H1 (cell line): ENCODE measurements around the gene TMBIM1. TPM values are rescaled to one million over a fixed set of nuclear protein-coding genes. Genes with fewer than 3 reads are reported as not detected.

Experiments
- CTCF ChIA-PET: fragments of 300-600 bp; sonication (Branson Sonifier 250); formaldehyde crosslinking; loops from one replicate; lab custom pipeline; 2021; ENCODE audit not compliant: partially characterized antibody; lab: Charles Lee
- POLR2A ChIA-PET: fragments of 300-600 bp; sonication (Branson Sonifier 250); formaldehyde crosslinking; loops from one replicate; lab custom pipeline; 2021; ENCODE audit warnings: inconsistent platforms; ENCODE audit not compliant: partially characterized antibody; lab: Charles Lee
- DNase-seq, 2 experiments: peaks; one replicate each; pipeline versions ENCODE4 v3.0.0 to v3.0.0-alpha.2; 2010 to 2022; ENCODE audit warnings: low spot score in 2 of 2, low read depth in 1 of 2, mixed read lengths in 1 of 2
- FAIRE-seq: peaks from 2 replicates; lab custom pipeline; 2011; peaks lifted over from hg19 to GRCh38; lab: Jason Lieb, UNC
- H2AFZ ChIP-seq: 2 replicates; pipeline ENCODE4 v1.8.1; 2012; ENCODE audit warnings: low read length, inconsistent platforms
- H2AK5ac ChIP-seq: 2 replicates; pipeline ENCODE4 v1.6.1; 2013; ENCODE audit warnings: low read depth, low read length
- H2BK120ac ChIP-seq: replicated peaks from 2 replicates; pipeline ENCODE3; 2013; ENCODE audit warnings: low read depth, low read length, inconsistent platforms
- H2BK12ac ChIP-seq: 2 replicates; pipeline ENCODE4 v1.6.1; 2013; ENCODE audit warnings: low read depth, low read length
- H2BK15ac ChIP-seq: 2 replicates; pipeline ENCODE4 v1.6.1; 2013; ENCODE audit warnings: low read length
- H2BK20ac ChIP-seq: 2 replicates; pipeline ENCODE4 v1.6.1; 2013; ENCODE audit warnings: low read length
- H2BK5ac ChIP-seq: 2 replicates; pipeline ENCODE4 v1.6.1; 2013; ENCODE audit warnings: low read depth, low read length
- H3K14ac ChIP-seq: 2 replicates; pipeline ENCODE4 v1.6.1; 2013; ENCODE audit warnings: inconsistent platforms; ENCODE audit not compliant: insufficient read length
- H3K18ac ChIP-seq: 2 replicates; pipeline ENCODE4 v1.6.1; 2013; ENCODE audit warnings: low read length; ENCODE audit errors: extremely low read depth
- H3K23ac ChIP-seq: 2 replicates; pipeline ENCODE4 v1.6.1; 2013; ENCODE audit warnings: inconsistent platforms; ENCODE audit not compliant: insufficient read length
- H3K23me2 ChIP-seq: 2 replicates; pipeline ENCODE4 v1.6.1; 2013; ENCODE audit warnings: low read depth, low read length
- H3K27ac ChIP-seq: 2 replicates; pipeline ENCODE4 v1.6.1; 2011; ENCODE audit warnings: low read depth, low read length, inconsistent platforms
- H3K27me3 ChIP-seq, 4 experiments: replicated peaks in 1 of 4; 1 replicate in 1 of 4; 2 replicates in 3 of 4; pipeline versions ENCODE4 v1.6.1 to v1.8.1; 2011 to 2013; ENCODE audit warnings: low read length in 3 of 4, mild to moderate bottlenecking in 3 of 4, inconsistent platforms in 2 of 4, mixed read lengths in 2 of 4, moderate library complexity in 1 of 4; ENCODE audit not compliant: control insufficient read depth in 3 of 4, insufficient read depth in 3 of 4; ENCODE audit errors: extremely low read depth in 1 of 4
- H3K36me3 ChIP-seq, 4 experiments: 2 replicates each; pipeline versions ENCODE4 v1.6.1 to v1.8.1; 2011 to 2013; ENCODE audit warnings: mild to moderate bottlenecking in 4 of 4, low read length in 3 of 4, moderate library complexity in 2 of 4, control low read depth in 1 of 4, inconsistent platforms in 1 of 4; ENCODE audit not compliant: insufficient read depth in 4 of 4, control insufficient read depth in 2 of 4
- H3K4ac ChIP-seq: replicated peaks from 2 replicates; pipeline ENCODE3; 2013; ENCODE audit warnings: low read length, low read depth, mixed read lengths, inconsistent platforms; ENCODE audit not compliant: insufficient read length
- H3K4me1 ChIP-seq, 4 experiments: replicated peaks in 1 of 4; 1 replicate in 1 of 4; 2 replicates in 3 of 4; pipeline versions ENCODE4 v1.6.1 to v1.8.1; 2011 to 2013; ENCODE audit warnings: low read length in 3 of 4, inconsistent platforms in 2 of 4, mixed read lengths in 1 of 4; ENCODE audit not compliant: insufficient read depth in 4 of 4, control insufficient read depth in 3 of 4
- H3K4me2 ChIP-seq, 2 experiments: 2 replicates each; pipeline versions ENCODE4 v1.6.1 to v1.8.1; 2011 to 2013; ENCODE audit warnings: low read depth in 2 of 2, low read length in 2 of 2, control low read depth in 1 of 2, inconsistent platforms in 1 of 2, mild to moderate bottlenecking in 1 of 2; ENCODE audit not compliant: insufficient read depth in 1 of 2
- H3K4me3 ChIP-seq, 4 experiments: fragments of 200-600, 300-600 bp in 1 of 4; sonication (generic), shearing (Covaris generic), sonication (Bioruptor Twin) in 1 of 4; 2 replicates each; pipeline versions ENCODE4 v1.5.1 to v1.8.1; 2011 to 2016; ENCODE audit warnings: low read length in 4 of 4, low read depth in 3 of 4, control low read depth in 2 of 4, inconsistent platforms in 2 of 4, mild to moderate bottlenecking in 2 of 4, mixed read lengths in 1 of 4, moderate library complexity in 1 of 4; ENCODE audit not compliant: insufficient read depth in 2 of 4; ENCODE audit errors: extremely low read depth in 1 of 4
- H3K56ac ChIP-seq: replicated peaks from 2 replicates; pipeline ENCODE3; 2013; ENCODE audit warnings: low read depth, mild to moderate bottlenecking, mixed read lengths, low read length, inconsistent platforms; ENCODE audit not compliant: insufficient read length
- H3K79me1 ChIP-seq: 2 replicates; pipeline ENCODE4 v1.6.1; 2013; ENCODE audit warnings: low read depth, low read length, control low read depth
- H3K79me2 ChIP-seq, 2 experiments: 2 replicates each; pipeline versions ENCODE4 v1.6.1 to v1.8.1; 2012 to 2013; ENCODE audit warnings: low read length in 2 of 2, mild to moderate bottlenecking in 2 of 2, inconsistent platforms in 1 of 2; ENCODE audit not compliant: insufficient read depth in 2 of 2, control insufficient read depth in 1 of 2
- H3K9ac ChIP-seq, 4 experiments: replicated peaks in 1 of 4; 1 replicate in 1 of 4; 2 replicates in 3 of 4; pipeline versions ENCODE4 v1.6.1 to v1.8.1; 2011 to 2013; ENCODE audit warnings: low read depth in 3 of 4, low read length in 3 of 4, control low read depth in 2 of 4, mild to moderate bottlenecking in 2 of 4, moderate library complexity in 2 of 4, inconsistent platforms in 1 of 4; ENCODE audit errors: extremely low read depth in 1 of 4
- H3K9me3 ChIP-seq, 2 experiments: 2 replicates each; pipeline versions ENCODE4 v1.6.1 to v1.8.1; 2012 to 2013; ENCODE audit warnings: mild to moderate bottlenecking in 2 of 2, moderate library complexity in 2 of 2, control low read depth in 1 of 2, inconsistent platforms in 1 of 2, low read depth in 1 of 2, low read length in 1 of 2, mixed read lengths in 1 of 2; ENCODE audit not compliant: insufficient read depth in 2 of 2
- H4K20me1 ChIP-seq, 2 experiments: replicated peaks in 1 of 2; 2 replicates each; pipeline versions ENCODE3 to v1.8.1; 2011 to 2013; ENCODE audit warnings: inconsistent platforms in 2 of 2, low read length in 2 of 2, mild to moderate bottlenecking in 1 of 2; ENCODE audit not compliant: insufficient read depth in 2 of 2, control insufficient read depth in 1 of 2
- H4K5ac ChIP-seq: 2 replicates; pipeline ENCODE4 v1.6.1; 2013; ENCODE audit warnings: low read length, low read depth, mixed read lengths, inconsistent platforms; ENCODE audit not compliant: insufficient read length
- H4K8ac ChIP-seq: 2 replicates; pipeline ENCODE4 v1.8.0; 2013; ENCODE audit warnings: mild to moderate bottlenecking, moderate library complexity, low read length, inconsistent platforms; ENCODE audit not compliant: insufficient read depth; ENCODE audit errors: extremely low read depth
- H4K91ac ChIP-seq: replicated peaks from 2 replicates; pipeline ENCODE3; 2013; ENCODE audit warnings: low read length, mixed read lengths, inconsistent platforms; ENCODE audit not compliant: insufficient read length
- ASH2L ChIP-seq: fragments of 200-600, 300-600 bp; sonication (generic); IDR thresholded peaks from one replicate; pipeline ENCODE4 v1.7.1; 2017; ENCODE audit warnings: low read length
- CBX5 ChIP-seq: fragments of 300-800, 300-1000 bp; sonication (generic); IDR thresholded peaks from 2 replicates; pipeline ENCODE4 v1.7.1; 2016; ENCODE audit warnings: antibody characterized with exemption, low read length, low read depth
- CREB1 ChIP-seq: IDR thresholded peaks from 2 replicates; pipeline ENCODE4 v1.6.1; 2012; ENCODE audit warnings: inconsistent platforms
- CTBP2 ChIP-seq: IDR thresholded peaks from 2 replicates; pipeline ENCODE4 v1.7.0; 2011; ENCODE audit warnings: borderline replicate concordance, mild to moderate bottlenecking, moderate library complexity, mixed read lengths, low read length; ENCODE audit not compliant: insufficient read depth, insufficient read length
- GABPA ChIP-seq: IDR thresholded peaks from 2 replicates; pipeline ENCODE4 v1.6.1; 2011; ENCODE audit warnings: mild to moderate bottlenecking, low read length, moderate library complexity, borderline replicate concordance; ENCODE audit not compliant: insufficient read depth
- KDM5A ChIP-seq: fragments of 200-600 bp; IDR thresholded peaks from 2 replicates; pipeline ENCODE4 v1.7.1; 2012; ENCODE audit warnings: mild to moderate bottlenecking, low read length, inconsistent platforms, mixed read lengths
- RNF2 ChIP-seq: fragments of 200-900, 300-1000 bp; sonication (generic); IDR thresholded peaks from 2 replicates; pipeline ENCODE4 v1.7.1; 2016; ENCODE audit warnings: borderline replicate concordance, low read depth, mild to moderate bottlenecking, antibody characterized with exemption, low read length; ENCODE audit not compliant: poor library complexity, severe bottlenecking; ENCODE audit errors: missing control alignments
- SAP30 ChIP-seq: fragments of 300-600 bp; sonication (generic); IDR thresholded peaks from 2 replicates; pipeline ENCODE4 v1.7.1; 2012; ENCODE audit warnings: low read length, moderate library complexity, mild to moderate bottlenecking, inconsistent platforms; ENCODE audit not compliant: insufficient read depth, insufficient replicate concordance
- SP4 ChIP-seq: IDR thresholded peaks from 2 replicates; pipeline ENCODE4 v1.6.1; 2012; ENCODE audit warnings: low read length, inconsistent platforms
- YY1 ChIP-seq: IDR thresholded peaks from 2 replicates; pipeline ENCODE4 v1.6.1; 2011; ENCODE audit warnings: low read depth, mild to moderate bottlenecking, low read length
- WGBS, 2 experiments: shearing (Covaris generic) in 1 of 2; methylation state at CpG; one replicate each; pipeline versions ENCODE4 v1.1.6 to v1.1.7; 2013 to 2015; ENCODE audit warnings: low lambda C conversion rate in 2 of 2, mixed read lengths in 2 of 2, inconsistent platforms in 1 of 2, low coverage in 1 of 2, missing lambda C conversion rate in 1 of 2; ENCODE audit not compliant: insufficient replicate concordance in 2 of 2, insufficient coverage in 1 of 2, insufficient read length in 1 of 2; ENCODE audit errors: extremely low coverage in 1 of 2, missing lambda C conversion rate in 1 of 2; 5-methylcytosine and 5-hydroxymethylcytosine counted together
- polyA plus RNA-seq, 7 experiments: library from polyadenylated mRNA; depleted of rRNA in 3 of 7; stranded (reverse) in 5 of 7; unstranded in 2 of 7; fragments of >200 nt in 5 of 7; fragments of 200-250 nt in 2 of 7; gene quantifications; 1 replicate in 5 of 7; 2 replicates in 1 of 7; 4 replicates in 1 of 7; pipeline versions ENCODE4 v1.2.1 to v1.2.3, GENCODE V29; 2011 to 2013; ENCODE audit warnings: missing spikeins in 2 of 7, mixed read lengths in 2 of 7
- total RNA-seq: library from RNA; stranded (reverse); fragmentation: NEBNext Ultra II Directional; extraction: Animal tissue kit (Norgen Biotek cat#: 25700); gene quantifications from 2 replicates; pipeline ENCODE4 v1.2.1, GENCODE V29; 2021
- TF ChIP-seq, protein P1 (sequence below): IDR thresholded peaks from 2 replicates; pipeline ENCODE4 v1.6.1; 2012; ENCODE audit warnings: inconsistent platforms

TMBIM1 gene
- total and polyA plus RNA-seq, 2 of the 8 experiments (the other 6 are each of a cell fraction or from before 2014, with no cell fraction given): 22.1 to 36.8 TPM

DNA sequence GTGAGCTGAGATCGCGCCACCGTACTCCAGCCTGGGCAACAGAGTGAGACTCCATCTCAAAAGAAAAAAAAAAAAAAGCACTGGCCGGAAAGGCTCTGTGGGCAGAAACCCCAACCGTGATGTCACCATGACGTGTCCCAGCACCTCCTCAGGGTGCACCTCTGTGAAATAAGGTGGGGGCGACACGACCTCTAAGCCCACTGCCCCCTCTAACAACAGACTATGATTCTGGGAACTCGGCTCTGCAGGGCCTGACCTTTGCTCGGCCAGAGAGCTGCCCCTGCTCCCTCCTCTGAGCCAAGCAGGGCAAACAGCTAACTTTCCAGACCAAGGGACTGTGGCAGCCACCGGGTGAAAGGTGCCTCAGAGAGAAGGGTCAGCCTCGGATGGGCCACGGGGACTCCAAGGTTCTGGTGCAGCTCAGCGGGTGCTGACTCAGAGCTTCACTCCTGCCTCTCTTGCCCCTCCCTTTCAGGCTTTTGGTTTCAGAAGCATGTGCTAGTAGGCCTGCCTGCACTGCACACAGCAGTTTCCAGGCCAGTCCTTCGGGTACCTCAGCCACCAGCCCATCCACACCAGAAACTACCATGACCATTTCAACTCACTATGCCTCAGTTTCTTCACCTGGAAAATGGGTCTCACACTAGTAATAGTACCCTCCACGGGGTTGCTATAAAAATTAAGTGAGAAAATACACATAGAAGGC, 8.0 kb downstream of the TMBIM1 start:
- Histone ChIP-seq H4K91ac (no peak overlapping the region), H3K23me2 (no peaks in the 10 kb centered on the region; the same call in 1 of the 2 replicates), H3K79me2 (no peaks in the 10 kb centered on the region), H3K4me3 (no peak overlapping the region), H4K5ac (no peak overlapping the region), H2BK12ac (0 out of 2 replicates have a peak overlapping the region, but pooled peaks have one; percentile 17), H3K36me3 (no peaks in the 10 kb centered on the region; a peak in 2 of 8 replicates), H3K4ac (no peak overlapping the region), H4K8ac (no peak overlapping the region), H3K18ac (no peak overlapping the region), H3K9ac (no peak overlapping the region), H4K20me1 (peaks cover 0 to 10% of the 10 kb centered on the region in 2 experiments), H3K9me3 (no peaks in the 10 kb centered on the region), H3K23ac (no peak overlapping the region), H3K27ac (no peak overlapping the region), H2BK20ac (no peak overlapping the region; the same call in 1 of the 2 replicates), H3K4me2 (no peak overlapping the region), H3K79me1 (0 out of 2 replicates have a peak, but pooled peaks cover 8% of the 10 kb centered on the region), H3K56ac (no peak overlapping the region), H2BK5ac (no peak overlapping the region), H3K4me1 (peaks cover 5 to 11% (median 7%) of the 10 kb centered on the region in 4 experiments; a peak in 4 of 7 replicates), H2BK15ac (no peak overlapping the region), H3K14ac (no peak overlapping the region), H3K27me3 (no peaks in the 10 kb centered on the region), H2AK5ac (no peak overlapping the region), H2AFZ (no peak overlapping the region), H2BK120ac (no peak overlapping the region)
- CTCF ChIA-PET: interaction anchor here (1.1 to 9.2 kb wide), 2 partner anchors 11 to 17 kb away, joined by 3 to 131 read pairs; partner anchors contain the start of genes AAMP and PNKD
- WGBS, 2 experiments: 90% methylated on average over 12 of the region's 16 CpGs; no CpG with 5 or more reads in 1 of the 2 experiments
- POLR2A ChIA-PET: interaction anchor here (1.0 to 4.0 kb wide), 2 partner anchors 9 to 13 kb away, joined by 5 to 22 read pairs; no protein-coding TSS in a partner anchor
- FAIRE-seq (no peak), DNase-seq (no peak)
- TF ChIP-seq, protein P1, sequence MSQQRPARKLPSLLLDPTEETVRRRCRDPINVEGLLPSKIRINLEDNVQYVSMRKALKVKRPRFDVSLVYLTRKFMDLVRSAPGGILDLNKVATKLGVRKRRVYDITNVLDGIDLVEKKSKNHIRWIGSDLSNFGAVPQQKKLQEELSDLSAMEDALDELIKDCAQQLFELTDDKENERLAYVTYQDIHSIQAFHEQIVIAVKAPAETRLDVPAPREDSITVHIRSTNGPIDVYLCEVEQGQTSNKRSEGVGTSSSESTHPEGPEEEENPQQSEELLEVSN: no peak
- no peak for TF ChIP-seq GABPA
- TF ChIP-seq RNF2: no peak
- TF ChIP-seq ASH2L: no peak
- no peak for TF ChIP-seq CTBP2
- TF ChIP-seq SAP30: no peak
- no peak for TF ChIP-seq KDM5A
- TF ChIP-seq SP4: no peak
- TF ChIP-seq CBX5: no peak
- TF ChIP-seq YY1: no peak
- no peak for TF ChIP-seq CREB1
